NCI-H146 (cell line): ENCODE data around the gene HNRNPA1.
"Not testable (repeated sequence)": the region's sequence is repeated elsewhere in the genome, so short reads cannot be mapped to it uniquely, and the experiment has no call there.

Source experiments
- DNase-seq: peaks from one replicate; lab custom pipeline; 2025; lab: John Stamatoyannopoulos, UW

The HNRNPA1 gene

GRCh38 chr12:54280468-54281260 is at the start of gene HNRNPA1:
Gene HNRNPA1, plus strand, starts transcription at chr12:54280726. Its CDS starts 82 bp downstream, at chr12:54280808.
- DNase-seq, result peak; percentile 100

GRCh38 chr12:54231269-54231668 is 49.3 kb upstream of the HNRNPA1 start:
- DNase-seq, result not testable (repeated sequence)

GRCh38 chr12:54232790-54233189 is 47.7 kb upstream of the HNRNPA1 start:
- no peak for DNase-seq

- no peak for DNase-seq
These were observed 42.0 kb upstream of the HNRNPA1 start for GRCh38 chr12:54238531-54238930.

GRCh38 chr12:54239620-54240019 is 40.9 kb upstream of the HNRNPA1 start:
- no peak for DNase-seq

GRCh38 chr12:54240129-54240528 is 40.4 kb upstream of the HNRNPA1 start:
- DNase-seq, result no peak

GRCh38 chr12:54240971-54241588 is 39.4 kb upstream of the HNRNPA1 start:
- DNase-seq, result no peak

GRCh38 chr12:54246011-54246641 is 34.4 kb upstream of the HNRNPA1 start:
- DNase-seq, result no peak

GRCh38 chr12:54249489-54249888 is 31.0 kb upstream of the HNRNPA1 start:
- no peak for DNase-seq

- DNase-seq, result peak; percentile 39
These were observed 28.8 kb upstream of the HNRNPA1 start for GRCh38 chr12:54251667-54252284.

GRCh38 chr12:54253240-54253639 is 27.3 kb upstream of the HNRNPA1 start:
- no peak for DNase-seq

- DNase-seq, result no peak
These were observed 23.2 kb upstream of the HNRNPA1 start for GRCh38 chr12:54257332-54257731.

- peak; percentile 9 for DNase-seq
These were observed 22.3 kb upstream of the HNRNPA1 start for GRCh38 chr12:54258201-54258681.

GRCh38 chr12:54259194-54260011 is 21.1 kb upstream of the HNRNPA1 start:
- peak; percentile 98 for DNase-seq

GRCh38 chr12:54261815-54262402 is 18.6 kb upstream of the HNRNPA1 start:
- no peak for DNase-seq

GRCh38 chr12:54262403-54262925 is 18.1 kb upstream of the HNRNPA1 start:
- no peak for DNase-seq

GRCh38 chr12:54265364-54265812 is 15.1 kb upstream of the HNRNPA1 start:
- no peak for DNase-seq

GRCh38 chr12:54266852-54267251 is 13.7 kb upstream of the HNRNPA1 start:
- no peak for DNase-seq

GRCh38 chr12:54270345-54270744 is 10.2 kb upstream of the HNRNPA1 start:
- no peak for DNase-seq

GRCh38 chr12:54272214-54272613 is 8.3 kb upstream of the HNRNPA1 start:
- no peak for DNase-seq

GRCh38 chr12:54273981-54274380 is 6.5 kb upstream of the HNRNPA1 start:
- peak; percentile 92 for DNase-seq
